SK-N-MC (cell line): Measurements from ENCODE around the gene ASTN2.

ENCODE experiments used
- EZH2 ChIP-seq: fragments of 200-600 bp; sonication (generic); IDR thresholded peaks from one replicate; pipeline ENCODE4 v1.6.1; 2017; ENCODE audit warnings: antibody characterized with exemption
- POLR2AphosphoS5 ChIP-seq: IDR thresholded peaks from 2 replicates; pipeline ENCODE4 v1.6.1; 2012; ENCODE audit warnings: mild to moderate bottlenecking, low read depth, low read length, borderline replicate concordance

- TF ChIP-seq EZH2 = no peak
- TF ChIP-seq POLR2AphosphoS5 = no peak
Measured at GRCh38 chr9:116795821-116796220, 619.0 kb downstream of the ASTN2 start.
